ENCODE results near the gene ANKRD12.

ANKRD12 gene

GRCh38 chr18:9106094-9106493, 30.5 kb upstream of the ANKRD12 start:
- no peak for DNase-seq (ENCODE audit: low read depth in 2 of 2)

- DNase-seq (ENCODE audit: low read depth in 2 of 2): no peak
Measured at GRCh38 chr18:9106800-9107584, 29.6 kb upstream of the ANKRD12 start.

- DNase-seq (ENCODE audit: low read depth in 2 of 2): no peak
Measured at GRCh38 chr18:9108911-9109310, 27.7 kb upstream of the ANKRD12 start.

- no peak for DNase-seq (ENCODE audit: low read depth in 2 of 2)
Measured at GRCh38 chr18:9109523-9109922, 27.1 kb upstream of the ANKRD12 start.

GRCh38 chr18:9113468-9114149, 23.0 kb upstream of the ANKRD12 start:
- no peak for DNase-seq (ENCODE audit: low read depth in 2 of 2)

GRCh38 chr18:9115984-9116383, 20.6 kb upstream of the ANKRD12 start:
- DNase-seq (ENCODE audit: low read depth in 2 of 2): no peak

GRCh38 chr18:9117980-9118841, 18.4 kb upstream of the ANKRD12 start:
- DNase-seq (ENCODE audit: low read depth in 2 of 2): no peak

GRCh38 chr18:9120796-9121195, 15.8 kb upstream of the ANKRD12 start:
- no peak for DNase-seq (ENCODE audit: low read depth in 2 of 2)

- no peak for DNase-seq (ENCODE audit: low read depth in 2 of 2)
Measured at GRCh38 chr18:9123520-9123919, 13.1 kb upstream of the ANKRD12 start.

GRCh38 chr18:9124824-9125223, 11.8 kb upstream of the ANKRD12 start:
- DNase-seq (ENCODE audit: low read depth in 2 of 2): no peak

GRCh38 chr18:9126337-9126736, 10.2 kb upstream of the ANKRD12 start:
- DNase-seq (ENCODE audit: low read depth in 2 of 2): no peak

GRCh38 chr18:9130195-9130594, 6.4 kb upstream of the ANKRD12 start:
- DNase-seq (ENCODE audit: low read depth in 2 of 2): no peak

GRCh38 chr18:9130806-9131205, 5.8 kb upstream of the ANKRD12 start:
- DNase-seq (ENCODE audit: low read depth in 2 of 2): no peak

GRCh38 chr18:9132628-9133027, 4.0 kb upstream of the ANKRD12 start:
- no peak for DNase-seq (ENCODE audit: low read depth in 2 of 2)

- DNase-seq (ENCODE audit: low read depth in 2 of 2): no peak
Measured at GRCh38 chr18:9133225-9133624, 3.4 kb upstream of the ANKRD12 start.

GRCh38 chr18:9135081-9135911, 1.3 kb upstream of the ANKRD12 start:
- no peak for DNase-seq (ENCODE audit: low read depth in 2 of 2)

- no peak for DNase-seq (ENCODE audit: low read depth in 2 of 2)
Measured at GRCh38 chr18:9135912-9136314, 668 bp upstream of the ANKRD12 start.

- DNase-seq (ENCODE audit: low read depth in 2 of 2): no peak
Measured at GRCh38 chr18:9137168-9138066, 836 bp downstream of the ANKRD12 start.

GRCh38 chr18:9139400-9140039, 2.9 kb downstream of the ANKRD12 start:
- no peak for DNase-seq (ENCODE audit: low read depth in 2 of 2)

- no peak for DNase-seq (ENCODE audit: low read depth in 2 of 2)
Measured at GRCh38 chr18:9140381-9140780, 3.8 kb downstream of the ANKRD12 start.
